Activated gamma-delta T cell (primary cell): ENCODE data around the gene RRP36.

Experiments used
- DNase-seq: peaks from one replicate; lab custom pipeline; 2025; lab: John Stamatoyannopoulos, UW

RRP36 gene

GRCh38 chr6:43070028-43070632, 48.7 kb downstream of the RRP36 start:
- DNase-seq: no peak

- no peak for DNase-seq
These were observed 53.6 kb downstream of the RRP36 start for GRCh38 chr6:43074847-43075669.

GRCh38 chr6:43075670-43076463, 54.4 kb downstream of the RRP36 start, which contains the start of gene PTK7:
Gene PTK7 (plus strand): TSS chr6:43076314. CDS start chr6:43076489, 175 bp downstream.
- no peak for DNase-seq

GRCh38 chr6:43076464-43077332, 55.3 kb downstream of the RRP36 start:
- no peak for DNase-seq

- no peak for DNase-seq
These were observed 55.9 kb downstream of the RRP36 start for GRCh38 chr6:43077333-43077809.

GRCh38 chr6:43077981-43078511, 56.6 kb downstream of the RRP36 start:
- no peak for DNase-seq

- DNase-seq: no peak
These were observed 57.3 kb downstream of the RRP36 start for GRCh38 chr6:43078691-43079090.
